ENCODE measurements around the gene ARAP1.

- TF ChIP-seq CTCF (IDR thresholded peaks at IDR 0.05; ENCODE audit: insufficient read depth, low read length) (no peak), REST (IDR thresholded peaks at IDR 0.05; ENCODE audit: insufficient replicate concordance, low read depth) (no peak), SPI1 (IDR thresholded peaks at IDR 0.05; ENCODE audit: borderline replicate concordance, low read depth) (no peak)
These were observed 4.8 kb downstream of the ARAP1 start for GRCh38 chr11:72747289-72747855.
